Esophagus squamous epithelium (tissue), 5 donors: ENCODE results near the gene KCNQ4. TPM values are rescaled to one million over a fixed set of nuclear protein-coding genes. Genes with fewer than 3 reads are reported as not detected.
A peak's percentile ranks its signal among the peaks of the same experiment; 100 is the strongest.

Experiments used
- DNase-seq: peaks from one replicate; lab custom pipeline; 2025; lab: John Stamatoyannopoulos, UW
- H3K27ac ChIP-seq, 4 donors: fragments of 200-600 bp; sonication (generic); one replicate each; pipeline ENCODE4 v1.5.1; 2016 to 2019; ENCODE audit warnings: mild to moderate bottlenecking in 1 of 4
- H3K27me3 ChIP-seq, 4 donors: fragments of 200-600 bp; sonication (generic); 1 replicate in 3 of 4; 2 replicates in 1 of 4; pipeline versions ENCODE4 v1.5.1 to v1.6.0; 2017 to 2021; ENCODE audit warnings: antibody characterized with exemption in 1 of 4
- H3K36me3 ChIP-seq, 3 donors: fragments of 200-600 bp; sonication (generic); one replicate each; pipeline ENCODE4 v1.5.1; 2016 to 2019
- H3K4me1 ChIP-seq, 3 donors: fragments of 200-600 bp; sonication (generic); one replicate each; pipeline ENCODE4 v1.5.1; 2017 to 2019
- H3K4me3 ChIP-seq, 4 donors: fragments of 200-600 bp; sonication (generic); 1 replicate in 3 of 4; 2 replicates in 1 of 4; pipeline ENCODE4 v1.5.1; 2016 to 2019; ENCODE audit warnings: mild to moderate bottlenecking in 2 of 4, moderate library complexity in 1 of 4
- H3K9me3 ChIP-seq, 3 donors: fragments of 200-600 bp; sonication (generic); one replicate each; pipeline ENCODE4 v1.5.1; 2016 to 2019
- CTCF ChIP-seq, 6 experiments: fragments of 450-650 bp in 4 of 6; fragments of 200-600 bp in 2 of 6; sonication (generic) in 2 of 6; IDR thresholded peaks; one replicate each; pipeline ENCODE4 v1.5.1; 2016 to 2019; ENCODE audit warnings: antibody characterized with exemption in 6 of 6, mild to moderate bottlenecking in 4 of 6, moderate library complexity in 4 of 6
- POLR2A ChIP-seq, 4 donors: fragments of 450-650 bp; IDR thresholded peaks; one replicate each; pipeline ENCODE4 v1.6.1; 2017; ENCODE audit warnings: antibody characterized with exemption in 4 of 4, mild to moderate bottlenecking in 4 of 4, moderate library complexity in 3 of 4
- WGBS, 2 donors: methylation state at CpG; one replicate each; pipeline ENCODE4 v1.1.5; 2018; 5-methylcytosine and 5-hydroxymethylcytosine counted together
- intact Hi-C: fragments of 100-400 bp; cut with DNase I; formaldehyde crosslinking; loops from one replicate; pipeline ENCODE4 v1.15.0; 2022
- total RNA-seq, 4 donors: library from RNA; depleted of rRNA; stranded (reverse); fragments of >200 nt; gene quantifications; one replicate each; pipeline ENCODE4 v1.1.0, GENCODE V29; 2016
- donor health status: DM: yes; HTN: yes; CAD: no.

Gene KCNQ4
- total RNA-seq, 4 donors from 2014 or later, result 0.50 to 2.1 (median 0.81) TPM

GRCh38 chr1:40872276-40872675, 88.7 kb downstream of the KCNQ4 start:
- no peak for DNase-seq
- H3K9me3 ChIP-seq, result peaks cover 0 to 6% (median 5%) of the 10 kb centered on the region in 3 donors
- H3K27ac ChIP-seq, result no peak overlapping the region
- intact Hi-C loops, result no loop called here
- WGBS, 2 donors, result 41 to 43% methylated on average over 3 of the region's 3 CpGs
- H3K27me3 ChIP-seq, result no peaks in the 10 kb centered on the region
- H3K4me1 ChIP-seq, result peaks cover 0 to 28% (median 13%) of the 10 kb centered on the region in 3 donors
- H3K4me3 ChIP-seq, result no peak overlapping the region
- TF ChIP-seq CTCF (IDR thresholded peaks at IDR 0.05) (no peak), POLR2A (IDR thresholded peaks at IDR 0.05) (no peak)
- no peaks in the 10 kb centered on the region for H3K36me3 ChIP-seq

- peaks cover 0 to 6% (median 5%) of the 10 kb centered on the region in 3 donors for H3K9me3 ChIP-seq
- no peaks in the 10 kb centered on the region for H3K27me3 ChIP-seq
- WGBS, 2 donors, result 94 to 95% methylated on average over 3 to 7 of the region's 7 CpGs
- DNase-seq, result no peak
- H3K4me3 ChIP-seq, result no peak overlapping the region
- peaks cover 7 to 32% (median 22%) of the 10 kb centered on the region in 3 donors for H3K4me1 ChIP-seq
- intact Hi-C loops, result no loop called here
- TF ChIP-seq POLR2A (IDR thresholded peaks at IDR 0.05) (no peak), CTCF (IDR thresholded peaks at IDR 0.05) (no peak)
- no peaks in the 10 kb centered on the region for H3K36me3 ChIP-seq
- H3K27ac ChIP-seq, result no peak overlapping the region
Measured at GRCh38 chr1:40873863-40874472, 90.4 kb downstream of the KCNQ4 start.

- peak overlapping the region in 2 of 4 donors; percentile 36 to 61 for H3K27ac ChIP-seq
Measured at GRCh38 chr1:40876436-40876761, 92.8 kb downstream of the KCNQ4 start.

GRCh38 chr1:40876891-40877290, 93.3 kb downstream of the KCNQ4 start:
- Histone ChIP-seq H3K4me1 (peaks cover 7 to 40% (median 22%) of the 10 kb centered on the region in 3 donors), H3K27me3 (no peaks in the 10 kb centered on the region), H3K4me3 (no peak overlapping the region), H3K27ac (peak overlapping the region; percentile 36 to 80 (median 58)), H3K36me3 (no peaks in the 10 kb centered on the region), H3K9me3 (peaks cover 0 to 5% (median 0%) of the 10 kb centered on the region in 3 donors)
- 50 to 67% methylated on average over 1 of the region's 1 CpG for WGBS, 2 donors
- TF ChIP-seq POLR2A (IDR thresholded peaks at IDR 0.05), result no peak
- no peak for TF ChIP-seq CTCF (IDR thresholded peaks at IDR 0.05)
- intact Hi-C loops, result no loop called here
- no peak for DNase-seq

More at GRCh38 chr1:40876436-40876761, 92.8 kb downstream of the KCNQ4 start:
- H3K4me1 ChIP-seq, result peaks cover 7 to 37% (median 22%) of the 10 kb centered on the region in 3 donors
- peaks cover 0 to 5% (median 0%) of the 10 kb centered on the region in 3 donors for H3K9me3 ChIP-seq
- no peak overlapping the region for H3K4me3 ChIP-seq
- 86 to 94% methylated on average over 2 of the region's 2 CpGs for WGBS, 2 donors
- TF ChIP-seq POLR2A (IDR thresholded peaks at IDR 0.05), result no peak
- no peak for TF ChIP-seq CTCF (IDR thresholded peaks at IDR 0.05)
- intact Hi-C loops, result no loop called here
- no peaks in the 10 kb centered on the region for H3K36me3 ChIP-seq
- no peaks in the 10 kb centered on the region for H3K27me3 ChIP-seq
- no peak for DNase-seq

- intact Hi-C loops, result no loop called here
- no peak for DNase-seq
- 8 to 21% methylated on average over 2 to 3 of the region's 4 CpGs for whole genome bisulfite sequencing, 2 donors
- Histone ChIP-seq H3K9me3 (peaks cover 0 to 5% (median 0%) of the 10 kb centered on the region in 3 donors), H3K4me3 (no peak overlapping the region), H3K4me1 (peaks cover 7 to 33% (median 19%) of the 10 kb centered on the region in 3 donors), H3K36me3 (no peaks in the 10 kb centered on the region), H3K27ac (peak overlapping the region; percentile 36 to 80 (median 58)), H3K27me3 (no peaks in the 10 kb centered on the region)
- no peak for TF ChIP-seq CTCF (IDR thresholded peaks at IDR 0.05)
Measured at GRCh38 chr1:40877698-40878097, 94.1 kb downstream of the KCNQ4 start.
